Stomach smooth muscle (tissue), 2 donors: ENCODE results near the gene LDLRAD4.

ENCODE experiments used
- H3K27ac ChIP-seq: one replicate; pipeline ENCODE4 v1.7.0; 2013; ENCODE audit warnings: mild to moderate bottlenecking, low read length, inconsistent platforms
- H3K27me3 ChIP-seq, 2 donors: one replicate each; pipeline ENCODE4 v1.7.0; 2013; ENCODE audit warnings: low read length in 2 of 2; ENCODE audit not compliant: insufficient read depth in 2 of 2, control insufficient read depth in 1 of 2
- H3K36me3 ChIP-seq, 2 donors: one replicate each; pipeline ENCODE4 v1.7.0; 2013; ENCODE audit warnings: low read length in 2 of 2; ENCODE audit not compliant: control insufficient read depth in 2 of 2, insufficient read depth in 2 of 2
- H3K4me1 ChIP-seq: one replicate; pipeline ENCODE4 v1.7.0; 2013; ENCODE audit warnings: low read length; ENCODE audit not compliant: control insufficient read depth, insufficient read depth
- H3K4me3 ChIP-seq, 2 donors: one replicate each; pipeline ENCODE4 v1.7.0; 2013; ENCODE audit warnings: low read length in 2 of 2
- H3K9ac ChIP-seq, 2 donors: one replicate each; pipeline ENCODE4 v1.7.0; 2013; ENCODE audit warnings: low read length in 2 of 2, mild to moderate bottlenecking in 1 of 2
- H3K9me3 ChIP-seq, 2 donors: one replicate each; pipeline ENCODE4 v1.7.0; 2013; ENCODE audit warnings: low read length in 2 of 2; ENCODE audit not compliant: control insufficient read depth in 2 of 2
- donor health status: healthy.
- donor health status: Pancreatic carcinoma.

Gene LDLRAD4

DNA sequence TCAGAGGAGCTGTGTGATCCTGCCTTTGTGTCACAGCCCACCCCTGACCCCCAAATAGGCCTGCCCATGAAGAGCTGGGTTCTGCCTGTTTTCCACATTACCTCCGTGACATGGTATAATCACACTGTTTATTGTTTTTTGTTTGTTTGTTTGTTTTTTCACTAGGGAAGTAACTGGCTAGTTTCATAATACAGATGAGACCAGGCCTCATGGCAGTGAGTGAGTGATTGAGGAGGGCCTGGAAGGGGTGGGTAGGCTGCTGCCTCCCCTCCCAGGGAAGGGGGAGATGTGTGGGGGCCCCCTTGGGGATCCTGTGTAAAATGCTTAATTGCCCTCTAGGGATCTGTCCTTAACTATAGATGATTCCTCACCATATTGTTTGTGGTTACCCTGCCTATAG is 190.5 kb downstream of the LDLRAD4 start:
- peaks cover under 1% of the 10 kb centered on the region for H3K4me1 ChIP-seq
- peaks cover 0 to 2% of the 10 kb centered on the region in 2 donors for H3K36me3 ChIP-seq
- H3K4me3 ChIP-seq = no peak overlapping the region
- peaks cover 0 to 3% of the 10 kb centered on the region in 2 donors for H3K9me3 ChIP-seq
- H3K9ac ChIP-seq = no peak overlapping the region
- no peak overlapping the region for H3K27ac ChIP-seq
- H3K27me3 ChIP-seq = no peaks in the 10 kb centered on the region

DNA sequence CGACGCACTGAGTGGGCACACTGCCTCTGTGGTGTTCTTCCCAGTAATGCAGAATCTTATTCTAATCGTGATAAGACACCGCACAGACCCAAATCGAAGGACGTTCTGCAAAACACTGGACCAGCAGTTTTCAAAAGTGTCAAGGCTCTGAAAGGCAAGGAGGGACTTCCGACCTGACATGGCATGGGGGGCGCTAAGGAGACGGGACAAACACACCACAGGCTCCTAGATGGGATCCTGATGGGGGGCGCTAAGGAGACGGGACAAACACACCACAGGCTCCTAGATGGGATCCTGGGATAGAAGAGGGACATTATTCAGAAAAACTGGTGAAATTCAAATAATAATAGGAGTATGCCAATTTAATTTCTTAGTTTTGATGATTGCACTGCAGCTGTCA is 191.4 kb downstream of the LDLRAD4 start:
- Histone ChIP-seq H3K36me3 (peaks cover 0 to 2% of the 10 kb centered on the region in 2 donors), H3K27me3 (no peaks in the 10 kb centered on the region), H3K27ac (no peak overlapping the region), H3K9ac (no peak overlapping the region), H3K9me3 (peaks cover 0 to 3% of the 10 kb centered on the region in 2 donors), H3K4me3 (no peak overlapping the region), H3K4me1 (peaks cover 2% of the 10 kb centered on the region)

DNA sequence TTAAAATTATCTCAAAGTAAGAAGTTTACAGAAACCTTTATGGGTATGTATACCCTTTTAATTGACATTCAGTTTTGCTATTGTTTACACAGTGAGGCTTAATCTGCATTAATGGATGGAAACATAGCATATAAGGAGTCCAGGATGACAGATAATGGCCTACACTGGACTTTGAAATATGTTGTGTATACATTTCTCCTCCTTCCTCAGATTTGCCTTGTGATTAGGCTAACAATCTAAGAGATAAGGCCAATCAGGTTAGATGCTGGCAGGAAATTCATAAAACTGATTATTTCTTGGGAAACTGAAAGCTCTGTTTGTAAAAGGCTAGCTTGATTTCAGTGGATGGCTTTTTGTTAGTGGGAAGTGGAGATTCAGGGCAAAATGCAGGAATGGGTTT is 191.9 kb downstream of the LDLRAD4 start:
- Histone ChIP-seq H3K9ac (no peak overlapping the region), H3K27ac (no peak overlapping the region), H3K9me3 (peaks cover 0 to 3% of the 10 kb centered on the region in 2 donors), H3K4me1 (peaks cover 2% of the 10 kb centered on the region), H3K36me3 (peaks cover 0 to 2% of the 10 kb centered on the region in 2 donors), H3K27me3 (no peaks in the 10 kb centered on the region), H3K4me3 (no peak overlapping the region)

DNA sequence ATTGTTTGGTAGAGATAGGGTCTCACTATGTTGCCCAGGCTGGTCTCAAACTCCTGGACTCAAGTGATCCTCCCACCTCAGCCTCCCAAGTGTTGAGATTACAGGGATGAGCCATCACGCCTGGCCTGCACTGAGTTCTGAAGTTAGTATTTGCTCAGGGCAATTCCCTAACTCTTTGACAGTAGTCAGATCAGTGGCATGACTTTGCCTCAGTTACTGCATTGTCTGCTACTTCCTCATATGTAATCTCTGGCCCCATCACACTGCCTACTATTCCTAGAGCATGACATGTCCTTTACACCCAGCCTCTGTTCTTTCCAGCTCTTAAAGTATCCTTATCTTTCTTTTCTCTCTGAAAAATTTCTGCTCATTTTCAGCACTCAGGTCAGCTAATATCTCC is 193.5 kb downstream of the LDLRAD4 start:
- Histone ChIP-seq H3K9ac (no peak overlapping the region), H3K4me3 (no peak overlapping the region), H3K36me3 (peaks cover 0 to 2% of the 10 kb centered on the region in 2 donors), H3K4me1 (peaks cover 15% of the 10 kb centered on the region), H3K27me3 (no peaks in the 10 kb centered on the region), H3K9me3 (peaks cover 0 to 3% of the 10 kb centered on the region in 2 donors), H3K27ac (no peak overlapping the region)

DNA sequence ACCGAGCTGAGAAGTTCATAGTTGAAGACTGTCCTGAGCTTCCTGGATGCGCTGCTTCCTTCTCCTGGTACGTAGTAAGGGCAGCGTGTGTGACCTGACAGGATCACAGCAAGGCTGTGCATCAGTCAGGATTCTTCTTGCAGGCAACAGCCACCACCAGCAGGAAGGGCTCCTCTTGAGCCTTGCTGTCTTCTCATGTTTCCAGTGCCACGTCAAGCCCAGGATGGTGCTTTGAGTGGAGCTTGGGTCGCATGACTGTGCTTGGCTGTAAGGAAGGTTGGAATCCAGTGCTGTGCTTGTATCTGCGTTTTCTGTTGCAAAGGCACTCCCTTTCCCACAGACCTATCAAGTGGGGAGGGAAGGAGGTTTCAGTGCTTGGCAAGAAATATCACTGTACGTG is 194.3 kb downstream of the LDLRAD4 start:
- Histone ChIP-seq H3K36me3 (peaks cover 0 to 2% of the 10 kb centered on the region in 2 donors), H3K9me3 (peaks cover 0 to 3% of the 10 kb centered on the region in 2 donors), H3K4me1 (peaks cover 15% of the 10 kb centered on the region), H3K27ac (no peak overlapping the region), H3K9ac (no peak overlapping the region), H3K27me3 (no peaks in the 10 kb centered on the region), H3K4me3 (no peak overlapping the region)

DNA sequence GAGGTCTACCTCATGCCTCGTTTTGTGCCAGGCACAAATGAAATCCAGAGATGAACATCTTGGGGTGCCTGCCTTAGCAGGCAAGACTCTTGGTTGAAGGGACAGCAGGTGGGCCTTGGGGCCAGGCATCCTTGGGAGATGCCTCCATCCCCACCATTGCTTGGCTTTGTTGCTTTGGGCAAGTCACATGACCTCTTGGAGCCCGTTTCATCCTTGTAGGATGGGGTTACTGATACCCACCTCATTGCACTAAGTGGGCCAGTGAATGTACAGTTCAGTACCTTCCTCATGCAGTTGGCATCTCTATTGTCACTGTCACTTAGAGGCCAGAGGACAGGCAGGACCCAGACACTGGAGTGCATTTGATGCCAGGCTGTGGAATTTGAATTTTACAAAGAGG is 195.5 kb downstream of the LDLRAD4 start:
- Histone ChIP-seq H3K9ac (no peak overlapping the region), H3K4me3 (no peak overlapping the region), H3K36me3 (peaks cover 0 to 2% of the 10 kb centered on the region in 2 donors), H3K4me1 (peaks cover 15% of the 10 kb centered on the region), H3K27me3 (no peaks in the 10 kb centered on the region), H3K27ac (no peak overlapping the region), H3K9me3 (peaks cover 0 to 3% of the 10 kb centered on the region in 2 donors)

DNA sequence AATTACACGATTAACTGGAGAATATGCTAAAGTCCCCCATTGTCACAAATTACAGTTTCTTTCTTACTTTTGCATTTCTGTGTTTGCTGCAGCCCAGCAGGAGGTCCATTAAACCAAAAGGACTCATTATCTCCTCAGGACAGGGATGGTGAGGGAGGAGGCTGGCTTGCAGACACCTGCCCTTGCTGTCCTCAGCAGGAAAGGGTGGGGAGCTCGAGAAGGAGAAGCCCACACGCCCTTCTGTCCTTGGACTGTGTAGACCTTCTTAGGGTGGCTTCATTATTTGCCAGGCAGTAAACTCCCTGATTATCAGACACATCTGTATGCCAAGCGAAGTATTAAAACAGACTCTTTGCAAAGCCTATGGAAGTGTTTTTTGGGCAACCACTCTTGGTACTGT is 196.0 kb downstream of the LDLRAD4 start:
- H3K9me3 ChIP-seq = peaks cover 0 to 3% of the 10 kb centered on the region in 2 donors
- peaks cover 0 to 2% of the 10 kb centered on the region in 2 donors for H3K36me3 ChIP-seq
- peaks cover 15% of the 10 kb centered on the region for H3K4me1 ChIP-seq
- no peaks in the 10 kb centered on the region for H3K27me3 ChIP-seq
- no peak overlapping the region for H3K27ac ChIP-seq
- no peak overlapping the region for H3K4me3 ChIP-seq
- no peak overlapping the region for H3K9ac ChIP-seq

DNA sequence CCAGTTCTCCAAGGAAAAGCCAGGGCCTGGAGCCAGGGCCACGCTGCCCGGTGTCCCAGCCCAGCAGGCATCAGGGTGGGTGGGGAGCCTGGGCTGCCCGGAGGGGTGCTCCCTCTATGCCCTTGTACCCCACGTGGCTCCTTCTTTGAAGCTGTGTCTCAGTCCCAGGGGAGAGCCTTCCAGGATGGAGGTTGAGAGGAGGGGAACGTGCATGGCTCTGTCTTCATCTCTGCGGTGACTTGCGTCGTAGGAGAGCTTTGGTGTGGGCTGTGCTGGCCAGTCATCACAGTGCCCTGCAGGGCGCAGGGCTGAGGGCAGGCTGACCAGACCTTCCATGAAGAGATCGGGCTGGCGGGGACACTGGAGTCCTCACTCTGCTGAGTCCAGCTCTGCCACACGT is 197.2 kb downstream of the LDLRAD4 start:
- no peak overlapping the region for H3K9ac ChIP-seq
- no peak overlapping the region for H3K27ac ChIP-seq
- peaks cover 0 to 3% of the 10 kb centered on the region in 2 donors for H3K36me3 ChIP-seq

DNA sequence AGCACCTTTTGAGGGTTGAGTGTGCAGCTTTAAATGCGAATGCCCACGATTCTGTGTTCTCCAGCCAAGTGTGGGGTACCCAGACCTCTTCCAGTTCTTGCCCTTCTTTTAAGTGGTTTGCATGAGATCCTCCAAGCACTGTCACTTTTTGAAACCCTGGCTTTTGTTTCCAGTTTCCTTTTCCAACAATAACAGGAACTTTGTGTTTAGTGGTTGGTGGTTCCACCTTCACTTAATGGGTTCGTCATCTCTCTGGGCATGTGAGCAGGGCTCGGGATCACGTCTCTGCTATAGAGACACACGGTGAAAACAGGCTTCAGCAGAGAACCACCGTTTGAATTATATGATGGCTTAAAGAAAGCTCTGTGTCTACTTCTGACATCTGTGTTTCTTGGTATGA is 197.6 kb downstream of the LDLRAD4 start:
- Histone ChIP-seq H3K27ac (no peak overlapping the region), H3K9me3 (peaks cover 0 to 3% of the 10 kb centered on the region in 2 donors), H3K27me3 (no peaks in the 10 kb centered on the region), H3K4me3 (no peak overlapping the region), H3K9ac (no peak overlapping the region), H3K4me1 (peaks cover 15% of the 10 kb centered on the region), H3K36me3 (peaks cover 0 to 3% of the 10 kb centered on the region in 2 donors)

More for the DNA sequence above, 197.2 kb downstream of the LDLRAD4 start:
- Histone ChIP-seq H3K27me3 (no peaks in the 10 kb centered on the region), H3K4me3 (no peak overlapping the region), H3K4me1 (peaks cover 15% of the 10 kb centered on the region), H3K9me3 (peaks cover 0 to 3% of the 10 kb centered on the region in 2 donors)

DNA sequence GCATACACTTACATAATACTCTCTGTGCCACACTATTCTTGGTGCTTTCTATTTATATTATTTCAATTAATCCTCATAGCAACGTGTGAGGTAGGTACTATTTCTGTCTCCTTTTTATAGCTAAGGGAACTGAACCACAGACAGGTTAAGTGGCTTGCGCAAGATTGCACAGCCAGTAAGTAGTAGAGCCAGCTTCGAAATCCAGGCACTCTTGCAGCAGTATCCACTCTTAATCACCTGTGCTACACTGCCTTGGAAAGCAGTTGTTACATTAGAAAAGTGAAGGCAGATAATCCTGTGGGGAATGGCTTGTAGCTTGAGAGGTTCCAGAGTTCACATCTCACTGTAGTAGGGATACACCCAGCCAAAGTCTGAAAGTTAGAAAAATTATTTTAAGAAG is 198.3 kb downstream of the LDLRAD4 start:
- Histone ChIP-seq H3K9ac (no peak overlapping the region), H3K27me3 (no peaks in the 10 kb centered on the region), H3K4me3 (no peak overlapping the region), H3K27ac (no peak overlapping the region), H3K4me1 (peaks cover 15% of the 10 kb centered on the region), H3K36me3 (peaks cover 0 to 3% of the 10 kb centered on the region in 2 donors), H3K9me3 (peaks cover 0 to 1% of the 10 kb centered on the region in 2 donors)

DNA sequence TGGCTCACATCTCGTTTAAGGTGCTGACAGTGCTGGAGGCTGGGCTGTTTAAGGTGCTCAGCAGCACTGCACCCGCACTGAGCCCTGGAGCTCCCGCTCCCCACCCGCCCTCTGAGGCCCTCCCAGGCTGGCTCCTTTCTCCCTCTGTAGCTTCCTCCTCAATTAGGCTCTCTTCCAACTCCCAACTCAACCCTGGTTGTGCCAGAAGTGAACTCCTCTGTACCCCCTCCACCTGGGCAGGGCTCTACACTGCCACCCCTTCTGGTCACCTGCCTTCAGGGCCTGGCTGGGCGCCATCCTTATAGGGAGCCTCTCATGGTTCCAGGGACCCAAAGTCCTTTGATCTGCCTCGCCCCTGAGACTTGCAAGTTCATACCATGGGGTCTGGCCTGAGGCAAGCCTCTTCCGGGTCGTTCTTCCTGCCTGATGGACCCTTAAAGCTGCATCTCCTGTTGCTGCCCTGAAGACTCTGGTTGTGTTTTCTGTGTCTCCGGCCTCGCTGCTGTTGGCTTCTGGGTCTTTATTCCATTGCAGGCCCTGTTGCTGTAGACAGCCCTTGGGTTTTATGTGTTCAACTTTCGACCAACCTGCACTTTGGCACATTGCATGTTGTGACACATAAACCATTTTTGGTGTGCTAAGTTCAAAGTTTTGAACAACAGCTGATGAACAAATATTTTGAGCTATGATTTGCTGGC is 199.6 kb downstream of the LDLRAD4 start:
- Histone ChIP-seq H3K36me3 (peaks cover 0 to 2% of the 10 kb centered on the region in 2 donors), H3K9ac (no peak overlapping the region), H3K9me3 (no peaks in the 10 kb centered on the region), H3K27ac (no peak overlapping the region), H3K4me3 (no peak overlapping the region), H3K4me1 (peaks cover 15% of the 10 kb centered on the region), H3K27me3 (no peaks in the 10 kb centered on the region)
